Daoy (cell line): Measurements from ENCODE around the gene GPR141. TPM values are rescaled to one million over a fixed set of nuclear protein-coding genes. Genes with fewer than 3 reads are reported as not detected.

Experiments
- DNase-seq: peaks from one replicate; pipeline ENCODE4 v3.0.0-alpha.2; 2015; ENCODE audit warnings: low read depth
- total RNA-seq: library from RNA; depleted of rRNA; stranded (reverse); fragments of >200 nt; shearing (Covaris generic); gene quantifications from 2 replicates; pipeline ENCODE4 v1.2.3, GENCODE V29; 2014; rRNA removed

Gene GPR141
- total RNA-seq, 1 experiment from 2014 or later, result not detected

DNA sequence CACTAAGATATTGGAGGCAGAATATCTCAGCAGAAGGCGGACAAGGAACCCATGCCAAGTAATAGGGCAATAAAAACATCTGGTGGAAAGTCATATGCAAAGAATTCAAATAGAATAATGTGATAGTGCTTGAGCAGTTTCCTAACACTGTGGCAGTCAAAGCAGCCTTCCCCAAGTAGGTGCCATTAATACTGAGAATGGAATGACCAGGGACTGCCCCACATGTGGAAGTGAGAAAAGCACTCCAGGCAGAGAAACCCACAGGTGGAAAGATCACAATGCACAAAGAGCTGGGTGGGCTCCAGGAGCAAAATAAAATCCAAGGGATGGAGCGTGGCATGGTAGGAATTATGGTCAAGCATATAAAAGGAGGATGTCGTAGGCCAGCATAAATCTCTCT lies 100.4 kb downstream of the GPR141 start:
- DNase-seq, result no peak

DNA sequence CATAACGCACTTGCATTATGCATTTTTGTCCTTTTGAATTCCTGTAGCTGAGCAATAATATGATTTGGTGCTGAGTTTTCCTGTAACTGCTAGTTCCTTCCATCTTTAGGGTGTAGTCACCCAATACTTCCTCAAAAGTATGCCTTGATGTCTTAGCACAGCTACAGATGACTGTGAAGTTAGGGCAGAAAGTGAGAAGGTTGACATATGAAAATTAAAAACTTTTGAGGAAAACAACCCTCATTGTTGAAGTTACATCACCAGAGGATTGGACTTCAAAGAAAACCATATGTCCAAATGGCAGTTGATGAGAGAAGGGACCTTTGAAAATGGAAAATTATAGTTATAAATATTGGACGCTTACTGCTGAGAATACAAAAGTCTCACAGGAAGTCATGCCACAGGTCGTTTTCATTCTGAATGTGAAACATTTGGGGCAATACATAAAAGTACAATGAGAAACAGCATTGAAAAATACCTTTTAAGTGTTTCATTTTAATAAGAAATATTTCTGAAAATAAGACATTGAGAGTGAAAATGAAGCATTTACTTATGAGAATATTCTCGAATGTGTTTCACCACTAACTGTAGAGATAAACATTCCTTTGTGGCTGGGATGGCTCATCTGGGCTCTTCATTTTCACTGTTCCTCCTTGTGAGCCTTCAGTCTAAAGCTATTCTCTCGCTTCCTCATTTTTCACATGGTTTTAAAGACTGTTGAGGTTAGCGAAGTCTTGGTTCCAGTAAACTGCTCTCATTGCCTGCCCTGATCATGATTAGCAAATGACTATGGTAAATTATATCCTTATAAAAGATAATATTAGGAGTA lies 103.4 kb downstream of the GPR141 start:
- DNase-seq, result no peak

Other genes starting within 250 kb of the GPR141 start
- gene ELMO1, start 234.9 kb upstream of the GPR141 start, total RNA-seq, result 7.0 and 25.3 TPM in 2 replicates
- gene NME8, start 164.8 kb downstream of the GPR141 start, total RNA-seq, result not detected in 2 replicates
- 0.77 and 1.4 TPM in 2 replicates for gene SFRP4, start 233.1 kb downstream of the GPR141 start, total RNA-seq
- 69.0 and 75.9 TPM in 2 replicates for gene EPDR1, start 236.9 kb downstream of the GPR141 start, total RNA-seq